ENCODE measurements around the gene PRKAG1.
A peak's percentile ranks its signal among the peaks of the same experiment; 100 is the strongest.

PRKAG1 gene

GRCh38 chr12:48993787-48994186 lies 24.8 kb downstream of the PRKAG1 start:
- DNase-seq = no peak
- in situ Hi-C loops (cut with MboI; ENCODE audit: low pct_unique_long_range_greater_than_20kb, low sequenced_read_pairs) = no loop called here

- no peak for DNase-seq
- in situ Hi-C loops (cut with MboI; ENCODE audit: low pct_unique_long_range_greater_than_20kb, low sequenced_read_pairs) = no loop called here
Measured at GRCh38 chr12:48991247-48992050, 27.1 kb downstream of the PRKAG1 start.

- in situ Hi-C loops (cut with MboI; ENCODE audit: low pct_unique_long_range_greater_than_20kb, low sequenced_read_pairs) = no loop called here
- no peak for DNase-seq
Measured at GRCh38 chr12:48990552-48990951, 28.0 kb downstream of the PRKAG1 start.

- in situ Hi-C loops (cut with MboI; ENCODE audit: low pct_unique_long_range_greater_than_20kb, low sequenced_read_pairs) = no loop called here
- DNase-seq = peak; percentile 77
Measured at GRCh38 chr12:48988030-48988649, 30.4 kb downstream of the PRKAG1 start.

- no peak for DNase-seq
- in situ Hi-C loops (cut with MboI; ENCODE audit: low pct_unique_long_range_greater_than_20kb, low sequenced_read_pairs) = no loop called here
Measured at GRCh38 chr12:48986720-48987291, 31.8 kb downstream of the PRKAG1 start.

GRCh38 chr12:48985901-48986300 lies 32.7 kb downstream of the PRKAG1 start:
- no peak for DNase-seq
- in situ Hi-C loops (cut with MboI; ENCODE audit: low pct_unique_long_range_greater_than_20kb, low sequenced_read_pairs) = no loop called here

- in situ Hi-C loops (cut with MboI; ENCODE audit: low pct_unique_long_range_greater_than_20kb, low sequenced_read_pairs) = no loop called here
- DNase-seq = no peak
Measured at GRCh38 chr12:48985475-48985897, 33.1 kb downstream of the PRKAG1 start.

GRCh38 chr12:48982397-48983080 lies 36.0 kb downstream of the PRKAG1 start:
- in situ Hi-C loops (cut with MboI; ENCODE audit: low pct_unique_long_range_greater_than_20kb, low sequenced_read_pairs) = no loop called here
- DNase-seq = no peak

- DNase-seq = no peak
- in situ Hi-C loops (cut with MboI; ENCODE audit: low pct_unique_long_range_greater_than_20kb, low sequenced_read_pairs) = no loop called here
Measured at GRCh38 chr12:48981757-48982157, 36.8 kb downstream of the PRKAG1 start.

GRCh38 chr12:48980953-48981756 lies 37.4 kb downstream of the PRKAG1 start:
- in situ Hi-C loops (cut with MboI; ENCODE audit: low pct_unique_long_range_greater_than_20kb, low sequenced_read_pairs) = no loop called here
- peak; percentile 57 for DNase-seq

- no peak for DNase-seq
- in situ Hi-C loops (cut with MboI; ENCODE audit: low pct_unique_long_range_greater_than_20kb, low sequenced_read_pairs) = no loop called here
Measured at GRCh38 chr12:48980389-48980952, 38.1 kb downstream of the PRKAG1 start.

GRCh38 chr12:48979602-48980388 lies 38.8 kb downstream of the PRKAG1 start:
- in situ Hi-C loops (cut with MboI; ENCODE audit: low pct_unique_long_range_greater_than_20kb, low sequenced_read_pairs) = no loop called here
- DNase-seq = no peak

GRCh38 chr12:48978741-48979601 lies 39.6 kb downstream of the PRKAG1 start:
- in situ Hi-C loops (cut with MboI; ENCODE audit: low pct_unique_long_range_greater_than_20kb, low sequenced_read_pairs) = no loop called here
- no peak for DNase-seq

- in situ Hi-C loops (cut with MboI; ENCODE audit: low pct_unique_long_range_greater_than_20kb, low sequenced_read_pairs) = no loop called here
- DNase-seq = no peak
Measured at GRCh38 chr12:48978291-48978740, 40.3 kb downstream of the PRKAG1 start, which contains the start of gene WNT1. Gene WNT1, plus strand, starts transcription at chr12:48978322. Its CDS starts 329 bp downstream, at chr12:48978651.

- DNase-seq = peak; percentile 51
- in situ Hi-C loops (cut with MboI; ENCODE audit: low pct_unique_long_range_greater_than_20kb, low sequenced_read_pairs) = no loop called here
Measured at GRCh38 chr12:48977290-48978281, 41.0 kb downstream of the PRKAG1 start.

Measured in KBM-7 (cell line).